ENCODE data around the gene ABCA7.

DNA sequence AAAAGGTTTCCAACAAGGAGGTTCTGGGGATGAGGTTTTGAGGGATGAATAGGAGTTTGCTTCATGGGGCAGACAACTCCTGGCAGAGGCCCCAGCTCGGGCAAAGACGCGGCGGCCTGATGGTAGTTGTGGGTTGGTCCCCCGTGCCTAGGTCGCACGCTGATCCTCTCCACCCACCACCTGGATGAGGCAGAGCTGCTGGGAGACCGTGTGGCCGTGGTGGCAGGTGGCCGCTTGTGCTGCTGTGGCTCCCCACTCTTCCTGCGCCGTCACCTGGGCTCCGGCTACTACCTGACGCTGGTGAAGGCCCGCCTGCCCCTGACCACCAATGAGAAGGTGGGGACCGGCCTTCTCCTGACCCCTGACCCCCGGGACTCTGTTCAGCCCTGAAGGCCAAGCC, 11.9 kb downstream of the ABCA7 start:
- TF ChIP-seq MAZ (IDR thresholded peaks at IDR 0.05; ENCODE audit: borderline replicate concordance, low read depth, low read length) = no peak
- no peak for TF ChIP-seq MAZ (CRISPR knock-in tag; IDR thresholded peaks at IDR 0.05; ENCODE audit: low read depth)
- TF ChIP-seq ESRRA (CRISPR knock-in tag; IDR thresholded peaks at IDR 0.05; ENCODE audit: low read depth) = no peak
- no peak for TF ChIP-seq KAT8 (CRISPR knock-in tag; IDR thresholded peaks at IDR 0.05)
- no peak for TF ChIP-seq RORA (CRISPR knock-in tag; IDR thresholded peaks at IDR 0.05)
- TF ChIP-seq GABPA (IDR thresholded peaks at IDR 0.05; ENCODE audit: low read depth, low read length) = no peak
- TF ChIP-seq GABPA (CRISPR knock-in tag; IDR thresholded peaks at IDR 0.05; ENCODE audit: low read depth) = no peak
- TF ChIP-seq KDM4B (CRISPR knock-in tag; IDR thresholded peaks at IDR 0.05) = no peak
- TF ChIP-seq EP300 (IDR thresholded peaks at IDR 0.05; ENCODE audit: low read depth in 2 of 2, low read length in 2 of 2) = no peak
- TF ChIP-seq EP300 (CRISPR knock-in tag; IDR thresholded peaks at IDR 0.05; ENCODE audit: borderline replicate concordance) = no peak
- TF ChIP-seq TBP (CRISPR knock-in tag; IDR thresholded peaks at IDR 0.05) = no peak
- no peak for TF ChIP-seq CBX5 (CRISPR knock-in tag; IDR thresholded peaks at IDR 0.05; ENCODE audit: borderline replicate concordance)
- no peak for TF ChIP-seq ZSCAN25 (CRISPR knock-in tag; IDR thresholded peaks at IDR 0.05)
- TF ChIP-seq SCMH1 (CRISPR knock-in tag; IDR thresholded peaks at IDR 0.05; ENCODE audit: borderline replicate concordance) = no peak
- TF ChIP-seq, protein P1, sequence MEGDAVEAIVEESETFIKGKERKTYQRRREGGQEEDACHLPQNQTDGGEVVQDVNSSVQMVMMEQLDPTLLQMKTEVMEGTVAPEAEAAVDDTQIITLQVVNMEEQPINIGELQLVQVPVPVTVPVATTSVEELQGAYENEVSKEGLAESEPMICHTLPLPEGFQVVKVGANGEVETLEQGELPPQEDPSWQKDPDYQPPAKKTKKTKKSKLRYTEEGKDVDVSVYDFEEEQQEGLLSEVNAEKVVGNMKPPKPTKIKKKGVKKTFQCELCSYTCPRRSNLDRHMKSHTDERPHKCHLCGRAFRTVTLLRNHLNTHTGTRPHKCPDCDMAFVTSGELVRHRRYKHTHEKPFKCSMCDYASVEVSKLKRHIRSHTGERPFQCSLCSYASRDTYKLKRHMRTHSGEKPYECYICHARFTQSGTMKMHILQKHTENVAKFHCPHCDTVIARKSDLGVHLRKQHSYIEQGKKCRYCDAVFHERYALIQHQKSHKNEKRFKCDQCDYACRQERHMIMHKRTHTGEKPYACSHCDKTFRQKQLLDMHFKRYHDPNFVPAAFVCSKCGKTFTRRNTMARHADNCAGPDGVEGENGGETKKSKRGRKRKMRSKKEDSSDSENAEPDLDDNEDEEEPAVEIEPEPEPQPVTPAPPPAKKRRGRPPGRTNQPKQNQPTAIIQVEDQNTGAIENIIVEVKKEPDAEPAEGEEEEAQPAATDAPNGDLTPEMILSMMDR (CRISPR knock-in tag; IDR thresholded peaks at IDR 0.05) = no peak
- TF ChIP-seq PHF5A (CRISPR knock-in tag; IDR thresholded peaks at IDR 0.05; ENCODE audit: low read depth, unreplicated experiment) = no peak

Measured in HepG2 (cell line).